CD4-positive, alpha-beta T cell treated with Interleukin-17A for 4 hours (primary cell): ENCODE data around the gene MUC16.
"Not testable (repeated sequence)": the region's sequence is repeated elsewhere in the genome, so short reads cannot be mapped to it uniquely, and the experiment has no call there.

Source experiments
- DNase-seq: peaks from one replicate; pipeline ENCODE4 v3.0.0-alpha.2; 2020; ENCODE audit warnings: mixed read lengths

Gene MUC16

GRCh38 chr19:9009935-9010651, at the start of gene MUC16:
MUC16 (minus strand) TSS chr19:9010409.
- no peak for DNase-seq

DNA sequence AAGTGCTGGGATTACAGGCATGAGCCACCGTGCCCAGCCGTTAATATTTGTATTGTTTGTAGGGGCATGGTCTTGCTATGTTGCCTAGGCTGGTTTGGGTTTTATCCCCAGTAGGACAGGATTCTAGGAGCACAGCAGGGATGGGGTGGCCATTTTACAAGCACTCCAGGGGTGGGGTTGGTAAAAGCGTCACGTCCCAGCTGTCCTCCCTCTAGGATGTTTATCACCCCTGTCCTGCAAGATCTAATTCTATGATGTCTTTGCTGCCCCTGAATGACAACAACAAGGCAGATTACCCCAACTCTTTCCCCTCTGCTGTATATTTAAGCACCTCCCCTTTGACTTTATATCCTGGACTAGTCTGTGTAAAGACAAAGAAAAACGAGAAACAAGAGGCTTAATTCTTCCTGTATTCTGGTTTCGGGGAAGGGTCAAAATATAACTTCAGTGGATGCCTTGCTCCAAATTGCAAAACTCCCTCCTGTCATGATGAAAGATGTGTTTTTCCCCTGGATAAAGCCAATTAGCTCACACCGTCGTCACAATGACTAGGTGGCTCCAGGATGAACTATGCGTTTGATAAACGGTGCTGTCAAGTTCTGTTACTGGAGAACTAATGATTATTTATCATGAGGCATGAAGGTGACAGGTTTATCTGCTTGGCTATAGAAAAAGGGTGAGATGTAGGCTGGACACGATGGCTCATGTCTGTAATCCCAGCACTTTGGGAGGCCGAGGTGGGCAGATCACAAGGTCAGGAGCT, 48.9 kb upstream of the MUC16 start:
- no peak for DNase-seq

DNA sequence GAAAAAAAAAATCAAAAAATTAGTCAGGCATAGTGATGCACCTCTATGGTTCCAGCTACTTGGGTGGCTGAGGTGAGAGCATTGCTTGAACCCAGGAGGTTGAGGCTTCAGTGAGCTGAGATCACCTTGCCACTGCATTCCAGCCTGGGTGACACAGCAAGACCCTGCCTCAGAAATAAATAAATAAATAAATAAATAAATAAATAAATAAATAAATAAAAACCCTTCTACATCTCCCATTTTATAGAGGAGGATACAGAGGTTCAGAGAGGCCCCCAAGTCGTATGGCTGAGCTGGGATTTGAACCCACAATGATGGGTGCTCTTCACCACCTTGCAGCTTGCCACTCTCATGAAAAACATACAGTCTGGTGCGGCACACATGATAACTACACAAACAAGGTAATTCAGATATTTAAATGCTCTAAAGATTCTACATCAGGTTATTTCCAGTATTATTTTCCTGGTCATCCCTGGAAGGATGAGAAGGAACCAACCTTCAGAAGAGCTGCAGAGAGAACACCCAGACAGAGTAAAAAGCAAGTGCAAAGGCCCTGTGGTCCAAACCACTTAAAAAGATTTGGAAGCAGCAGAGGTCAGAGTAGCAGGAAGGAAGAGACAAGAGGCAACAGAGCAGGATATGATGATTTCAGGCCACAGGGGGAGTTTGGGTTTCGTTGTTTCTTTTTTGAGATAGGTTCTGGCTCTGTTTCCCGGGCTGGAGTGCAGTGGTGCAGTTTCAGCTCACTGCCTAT, 47.5 kb upstream of the MUC16 start:
- DNase-seq: no peak

- not testable (repeated sequence) for DNase-seq
Measured at GRCh38 chr19:9056131-9056530, 45.9 kb upstream of the MUC16 start.

DNA sequence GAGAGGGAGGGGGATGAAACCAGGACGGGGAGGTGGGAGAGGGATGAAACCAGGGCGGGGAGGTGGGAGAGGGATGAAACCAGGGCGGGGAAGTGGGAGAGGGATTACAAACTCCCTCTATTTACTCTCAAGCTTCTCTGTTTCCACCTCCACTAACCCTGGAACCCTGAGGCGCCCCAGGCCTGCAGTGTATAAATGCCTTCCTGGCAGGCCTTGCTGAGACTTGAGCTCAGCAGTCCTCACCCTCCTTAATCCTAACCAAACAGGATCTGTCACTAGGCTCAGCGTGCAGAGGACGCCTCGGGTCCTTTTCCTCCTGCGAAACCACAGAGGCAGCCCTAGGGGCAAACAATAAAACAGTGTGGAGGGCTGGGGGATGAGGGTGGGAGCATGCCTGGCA, 44.6 kb upstream of the MUC16 start:
- DNase-seq: no peak

GRCh38 chr19:9054207-9054606, 44.0 kb upstream of the MUC16 start:
- no peak for DNase-seq

DNA sequence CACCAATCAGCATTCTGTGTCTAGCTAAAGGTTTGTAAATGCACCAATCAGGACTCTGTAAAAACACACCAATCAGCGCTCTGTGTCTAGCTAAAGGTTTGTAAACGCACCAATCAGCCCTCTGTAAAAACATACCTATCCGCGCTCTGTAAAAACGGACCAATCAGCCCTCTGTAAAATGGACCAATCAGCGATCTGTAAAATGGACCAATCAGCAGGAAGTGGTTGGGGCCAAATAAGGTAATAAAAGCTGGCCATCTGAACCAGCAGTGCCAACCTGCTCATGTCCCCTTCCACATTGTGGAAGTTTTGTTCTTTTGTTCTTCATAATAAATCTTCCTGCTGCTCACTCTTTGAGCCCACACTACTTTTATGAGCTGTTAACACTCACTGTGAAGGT, 43.5 kb upstream of the MUC16 start:
- not testable (repeated sequence) for DNase-seq

DNA sequence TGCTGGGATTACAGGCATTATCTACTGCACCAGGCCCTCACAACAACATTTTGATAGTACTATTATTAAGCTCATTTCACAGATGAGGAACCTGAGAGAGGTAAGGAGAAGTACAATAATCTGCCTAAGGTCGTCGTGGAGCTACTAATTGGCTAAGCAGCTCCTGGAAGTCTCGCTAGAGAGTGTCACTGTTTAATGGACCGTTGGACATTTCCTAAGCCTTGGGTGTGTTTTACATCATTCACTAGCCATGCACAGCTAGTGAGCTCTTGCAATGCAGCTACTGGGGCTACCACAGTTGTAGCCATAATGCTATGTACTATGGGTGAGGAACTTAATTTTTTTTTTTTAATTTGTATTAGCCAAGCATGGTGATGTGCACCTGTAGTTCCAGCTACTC, 42.7 kb upstream of the MUC16 start:
- no peak for DNase-seq

DNA sequence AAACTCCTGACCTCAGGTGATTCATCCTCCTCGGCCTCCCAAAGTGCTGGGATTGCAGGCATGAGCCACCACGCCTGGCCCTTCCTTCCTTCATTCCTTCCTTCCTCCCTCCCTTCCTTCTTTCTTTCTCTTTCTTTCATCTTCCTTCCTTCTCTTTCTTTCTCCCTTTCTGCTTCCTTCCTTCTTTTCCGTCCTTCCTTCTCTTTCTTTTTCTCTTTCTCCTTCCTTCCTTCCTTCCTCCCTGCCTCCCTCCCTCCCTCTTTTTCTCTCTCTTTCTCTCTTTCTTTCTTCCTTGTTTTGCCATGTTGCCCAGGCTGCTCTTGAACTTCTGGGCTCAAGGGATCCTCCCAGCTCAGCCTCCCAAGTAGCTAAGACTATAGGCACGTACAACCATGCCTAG, 36.5 kb upstream of the MUC16 start:
- no peak for DNase-seq

DNA sequence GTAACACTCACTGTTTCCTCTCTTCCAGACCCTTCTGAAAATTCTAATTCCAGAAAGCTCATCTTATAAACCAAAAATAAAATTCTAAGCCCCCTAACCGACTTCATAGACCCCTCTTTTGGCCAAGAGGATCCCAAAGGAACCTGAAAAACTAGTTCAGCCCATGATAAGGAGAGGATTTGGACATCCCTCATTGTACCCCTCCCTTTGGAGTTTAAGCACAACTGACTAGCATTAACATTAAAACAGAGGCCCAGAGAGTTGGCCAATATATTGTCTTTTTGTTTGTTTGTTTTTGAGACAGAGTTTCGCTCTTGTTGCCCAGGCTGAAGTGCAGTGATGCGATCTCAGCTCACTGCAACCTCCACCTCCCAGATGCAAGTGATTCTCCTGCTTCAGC, 34.2 kb upstream of the MUC16 start:
- DNase-seq: no peak

- DNase-seq: no peak
Measured at GRCh38 chr19:9043524-9043923, 33.3 kb upstream of the MUC16 start.

- no peak for DNase-seq
Measured at GRCh38 chr19:9041023-9041422, 30.8 kb upstream of the MUC16 start.

DNA sequence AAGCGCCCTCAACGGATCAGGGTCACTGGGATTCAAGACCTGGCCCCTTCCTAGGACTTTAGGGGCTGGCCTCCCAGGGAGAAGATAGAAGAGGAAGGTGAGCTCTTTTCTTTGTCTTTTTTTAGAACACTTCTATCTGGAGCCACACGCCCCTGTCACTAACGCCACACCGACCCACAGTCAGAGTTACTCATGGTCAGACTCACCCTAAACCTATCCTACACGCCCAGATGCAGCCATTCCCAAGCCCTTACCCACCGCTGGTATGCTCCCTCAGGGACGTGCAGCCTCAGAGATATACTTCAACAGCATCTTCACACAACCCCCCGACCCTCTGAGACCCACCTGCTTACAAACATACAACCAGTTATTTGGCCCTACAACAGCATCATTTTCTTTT, 29.9 kb upstream of the MUC16 start:
- DNase-seq: no peak

DNA sequence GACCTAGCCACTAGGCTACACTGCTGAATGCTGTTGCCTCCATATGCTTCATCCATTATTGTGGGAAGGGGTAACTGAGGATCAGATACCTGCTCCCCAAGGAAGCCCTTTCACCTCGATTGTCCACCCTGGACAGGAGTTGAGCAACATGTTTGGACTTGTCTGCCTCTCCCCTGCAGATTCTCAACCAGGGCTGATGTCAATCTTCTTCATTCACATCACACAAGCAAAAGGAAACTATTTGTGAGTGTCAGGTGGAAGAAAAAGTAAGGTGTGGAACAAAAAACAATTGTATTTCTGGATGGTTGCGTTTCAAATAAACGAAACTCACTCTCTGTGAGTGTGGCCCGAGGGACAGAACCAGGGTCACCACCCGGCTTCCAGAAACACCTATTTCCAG, 29.5 kb upstream of the MUC16 start:
- no peak for DNase-seq

- DNase-seq: no peak
Measured at GRCh38 chr19:9037400-9038062, 27.3 kb upstream of the MUC16 start.

DNA sequence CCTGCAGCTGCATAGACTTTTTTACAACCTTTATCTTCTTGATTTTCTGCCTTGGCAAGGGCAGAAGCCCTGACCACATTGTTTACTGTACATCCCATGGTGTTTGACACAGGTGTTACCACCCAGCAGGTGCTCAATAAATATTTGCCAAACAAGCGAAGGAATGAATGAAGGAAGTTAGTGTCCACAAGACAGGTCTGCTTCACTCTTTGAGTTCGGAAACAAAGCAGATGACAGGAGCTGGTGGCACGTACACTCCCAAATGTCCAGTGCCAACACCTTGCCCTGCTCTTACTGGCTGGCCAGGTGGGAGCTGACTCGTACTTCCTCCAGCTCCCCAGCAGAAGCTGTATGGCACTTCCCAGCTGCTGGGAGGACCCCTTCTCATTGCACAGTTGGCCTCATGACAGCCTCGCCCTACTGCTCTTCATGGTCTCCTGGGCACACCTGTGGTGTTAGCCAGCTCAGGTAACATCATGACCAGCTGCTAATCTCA, 22.0 kb upstream of the MUC16 start:
- DNase-seq: no peak

GRCh38 chr19:9018163-9018875, 8.1 kb upstream of the MUC16 start:
- DNase-seq: no peak

- no peak for DNase-seq
Measured at GRCh38 chr19:9014803-9015202, 4.6 kb upstream of the MUC16 start.

DNA sequence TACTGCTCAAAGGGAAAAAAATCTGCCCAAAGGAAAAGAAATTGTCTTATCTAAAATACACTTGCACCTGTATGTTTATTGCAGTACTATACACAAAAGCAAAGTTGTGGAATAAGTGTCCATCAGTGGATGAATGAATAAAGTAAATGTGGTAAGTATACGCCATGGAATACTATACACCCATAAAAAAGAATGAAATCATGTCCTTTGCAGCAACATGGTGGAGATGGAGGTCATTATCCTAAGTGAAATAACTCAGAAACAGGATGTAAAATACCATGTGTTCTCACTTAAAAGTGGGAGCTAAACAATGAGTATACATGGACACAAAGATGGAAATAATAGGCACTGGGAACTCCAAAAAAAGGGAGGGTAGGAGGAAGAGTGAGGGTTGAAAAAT, 3.8 kb upstream of the MUC16 start:
- no peak for DNase-seq

- DNase-seq: no peak
Measured at GRCh38 chr19:9011875-9012274, 1.7 kb upstream of the MUC16 start.

- DNase-seq: no peak
Measured at GRCh38 chr19:9010693-9011092, 484 bp upstream of the MUC16 start.

GRCh38 chr19:9009431-9009830, 778 bp downstream of the MUC16 start:
- no peak for DNase-seq
